A549 (cell line): Measurements from ENCODE around the gene ACTR2.

Source experiments
- CHD4 ChIP-seq: fragments of 200-600 bp; sonication (generic); IDR thresholded peaks from 2 replicates; pipeline ENCODE4 v1.6.1; 2016; ENCODE audit warnings: antibody characterized with exemption, mild to moderate bottlenecking, borderline replicate concordance
- CTCF ChIP-seq: fragments of >200 bp; sonication (Bioruptor Twin); formaldehyde crosslinking; IDR thresholded peaks from 3 replicates; pipeline ENCODE4 v1.5.1; 2016
- RAD21 ChIP-seq, 2 experiments: fragments of >200 bp in 1 of 2; sonication (Bioruptor Twin) in 1 of 2; formaldehyde crosslinking in 1 of 2; IDR thresholded peaks in 1 of 2; conservative IDR thresholded peaks in 1 of 2; 2 replicates in 1 of 2; 3 replicates in 1 of 2; pipeline ENCODE4 v1.6.1; 2012 to 2018; ENCODE audit warnings: inconsistent platforms in 1 of 2

GRCh38 chr2:65297544-65297943 lies 69.9 kb downstream of the ACTR2 start:
- TF ChIP-seq CTCF (no peak), CHD4 (no peak), RAD21 (conservative IDR thresholded peaks at IDR 0.05 in 1 of 2, IDR thresholded peaks at IDR 0.05 in 1 of 2) (no peak)
